Stimulated activated CD8-positive, alpha-beta memory T cell treated with anti-CD3 and anti-CD28 coated beads, Interleukin-4, amount 100 ng/mL, for 24 hours (primary cell): ENCODE data around the gene ABCC5.
"Not testable (repeated sequence)": the region's sequence is repeated elsewhere in the genome, so short reads cannot be mapped to it uniquely, and the experiment has no call there.

Source experiments
- DNase-seq: peaks from one replicate; pipeline ENCODE4 v3.0.0-alpha.2; 2020; ENCODE audit warnings: low read depth

ABCC5 gene

GRCh38 chr3:183892610-183893214, 125.0 kb downstream of the ABCC5 start:
- DNase-seq: no peak

GRCh38 chr3:183885766-183886165, 131.9 kb downstream of the ABCC5 start:
- DNase-seq: no peak

GRCh38 chr3:183884427-183885296, 133.0 kb downstream of the ABCC5 start, which contains the start of gene PARL:
Gene PARL, minus strand, starts transcription at chr3:183884880. Its CDS starts 34 bp downstream, at chr3:183884846.
- peak; percentile 93 for DNase-seq

GRCh38 chr3:183884097-183884426, 133.6 kb downstream of the ABCC5 start:
- DNase-seq: no peak

GRCh38 chr3:183883291-183884096, 134.2 kb downstream of the ABCC5 start:
- no peak for DNase-seq

- DNase-seq: no peak
These were observed 137.6 kb downstream of the ABCC5 start for GRCh38 chr3:183880121-183880520.

- DNase-seq: no peak
These were observed 138.4 kb downstream of the ABCC5 start for GRCh38 chr3:183879243-183879642.

GRCh38 chr3:183878071-183878470, 139.6 kb downstream of the ABCC5 start:
- no peak for DNase-seq

GRCh38 chr3:183877227-183877626, 140.5 kb downstream of the ABCC5 start:
- DNase-seq: not testable (repeated sequence)

GRCh38 chr3:183875411-183875810, 142.3 kb downstream of the ABCC5 start:
- no peak for DNase-seq

- no peak for DNase-seq
These were observed 143.8 kb downstream of the ABCC5 start for GRCh38 chr3:183873914-183874313.

- DNase-seq: no peak
These were observed 146.1 kb downstream of the ABCC5 start for GRCh38 chr3:183871541-183871940.

- no peak for DNase-seq
These were observed 147.1 kb downstream of the ABCC5 start for GRCh38 chr3:183870563-183870962.
